Keratinocyte (primary cell): Measurements from ENCODE around the gene TMX3. TPM values are rescaled to one million over a fixed set of nuclear protein-coding genes. Genes with fewer than 3 reads are reported as not detected.

Experiments
- DNase-seq: peaks from one replicate; pipeline ENCODE4 v3.0.0-alpha.2; 2011; ENCODE audit warnings: low read depth, missing footprints, low spot score
- FAIRE-seq: peaks from 2 replicates; lab custom pipeline; 2011; peaks lifted over from hg19 to GRCh38; lab: Jason Lieb, UNC
- H2AFZ ChIP-seq: 2 replicates; pipeline ENCODE4 v1.6.0; 2012; ENCODE audit warnings: low read length, control low read depth, inconsistent platforms; ENCODE audit not compliant: control insufficient read depth
- H3K27ac ChIP-seq: 2 replicates; pipeline ENCODE4 v1.5.1; 2011; ENCODE audit warnings: low read length; ENCODE audit not compliant: control insufficient read depth, insufficient read depth
- H3K27me3 ChIP-seq: 3 replicates; pipeline ENCODE4 v1.6.0; 2011; ENCODE audit warnings: low read length; ENCODE audit not compliant: control insufficient read depth, insufficient read depth; ENCODE audit errors: extremely low read depth
- H3K36me3 ChIP-seq, 2 experiments: 2 replicates in 1 of 2; 3 replicates in 1 of 2; pipeline ENCODE4 v1.5.1; 2011; ENCODE audit warnings: low read length in 2 of 2, mild to moderate bottlenecking in 1 of 2; ENCODE audit not compliant: control insufficient read depth in 2 of 2, insufficient read depth in 2 of 2; ENCODE audit errors: extremely low read depth in 1 of 2
- H3K4me1 ChIP-seq: 3 replicates; pipeline ENCODE4 v1.5.1; 2011; ENCODE audit warnings: low read length; ENCODE audit not compliant: control insufficient read depth, insufficient read depth; ENCODE audit errors: extremely low read depth
- H3K4me2 ChIP-seq: 3 replicates; pipeline ENCODE4 v1.6.0; 2011; ENCODE audit warnings: low read depth, low read length; ENCODE audit not compliant: control insufficient read depth, insufficient read depth; ENCODE audit errors: extremely low read depth
- H3K4me3 ChIP-seq, 3 experiments: fragments of 200-600 bp in 1 of 3; sonication (generic) in 1 of 3; 2 replicates in 2 of 3; 3 replicates in 1 of 3; pipeline ENCODE4 v1.5.1; 2011 to 2016; ENCODE audit warnings: low read length in 3 of 3, mild to moderate bottlenecking in 3 of 3, control low read depth in 2 of 3, inconsistent platforms in 1 of 3, low read depth in 1 of 3, mixed read lengths in 1 of 3, mixed run types in 1 of 3, moderate library complexity in 1 of 3; ENCODE audit not compliant: control insufficient read depth in 2 of 3, insufficient read depth in 2 of 3; ENCODE audit errors: extremely low read depth in 1 of 3
- H3K79me2 ChIP-seq: 2 replicates; pipeline ENCODE4 v1.6.0; 2012; ENCODE audit warnings: low read length; ENCODE audit not compliant: control insufficient read depth, insufficient read depth
- H3K9ac ChIP-seq: 3 replicates; pipeline ENCODE4 v1.6.0; 2011; ENCODE audit warnings: low read length; ENCODE audit not compliant: control insufficient read depth, insufficient read depth; ENCODE audit errors: extremely low read depth
- H3K9me1 ChIP-seq: 3 replicates; pipeline ENCODE4 v1.6.0; 2011; ENCODE audit warnings: low read length; ENCODE audit not compliant: control insufficient read depth, insufficient read depth; ENCODE audit errors: extremely low read depth
- H3K9me3 ChIP-seq: 2 replicates; pipeline ENCODE4 v1.5.1; 2012; ENCODE audit warnings: low read depth, low read length; ENCODE audit not compliant: control insufficient read depth
- H4K20me1 ChIP-seq: 3 replicates; pipeline ENCODE4 v1.6.0; 2011; ENCODE audit warnings: low read length; ENCODE audit not compliant: control insufficient read depth, insufficient read depth; ENCODE audit errors: extremely low read depth
- EZH2 ChIP-seq: IDR thresholded peaks from one replicate; pipeline ENCODE4 v1.6.1; 2012; ENCODE audit warnings: inconsistent platforms, mild to moderate bottlenecking, low read length, moderate library complexity
- dilution Hi-C: fragments of 300-500 bp; cut with MboI; formaldehyde crosslinking; loops from one replicate; pipeline ENCODE4 v1.7.0; 2020; ENCODE audit warnings: low sequenced_read_pairs; ENCODE audit not compliant: extremely low pct_ligation_motif_present
- polyA plus RNA-seq, 5 experiments: library from polyadenylated mRNA; depleted of rRNA in 3 of 5; stranded (reverse) in 3 of 5; stranded (forward) in 1 of 5; unstranded in 1 of 5; fragments of >200 nt; gene quantifications; 1 replicate in 1 of 5; 2 replicates in 3 of 5; 3 replicates in 1 of 5; pipeline versions ENCODE4 v1.2.1 to v1.2.3, GENCODE V29; 2011 to 2012; ENCODE audit warnings: missing spikeins in 2 of 5, low read depth in 1 of 5, low replicate concordance in 1 of 5
- TF ChIP-seq, protein P1 (sequence below), 3 experiments: IDR thresholded peaks in 1 of 3; conservative IDR thresholded peaks in 1 of 3; optimal IDR thresholded peaks in 1 of 3; 2 replicates in 2 of 3; 3 replicates in 1 of 3; pipeline versions ENCODE3 to v1.5.1; 2011; ENCODE audit warnings: low read length in 3 of 3, mild to moderate bottlenecking in 3 of 3, moderate library complexity in 2 of 3, control low read depth in 1 of 3, inconsistent platforms in 1 of 3; ENCODE audit not compliant: insufficient read depth in 2 of 3; ENCODE audit errors: extremely low read depth in 1 of 3

Gene TMX3
- polyA plus RNA-seq, 1 donor (not counting 4 experiments of a cell fraction or from before 2014, with no cell fraction given): 55.5 TPM

DNA sequence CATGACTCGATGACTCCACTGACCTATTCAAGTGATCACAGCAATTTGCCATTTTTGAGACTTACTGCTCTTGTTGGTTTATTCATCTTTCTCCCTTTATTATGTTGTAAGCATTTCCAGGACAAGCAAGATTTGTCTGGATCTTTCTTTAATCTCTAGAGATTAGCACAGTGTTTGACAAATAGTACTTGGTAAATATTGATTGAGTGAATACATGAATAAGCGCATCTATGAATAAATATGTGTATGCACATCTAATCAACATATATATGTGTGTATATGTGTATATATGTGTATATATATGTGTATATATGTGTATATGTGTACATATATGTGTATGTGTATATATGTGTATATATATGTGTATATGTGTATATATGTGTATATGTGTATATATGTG, 7.3 kb downstream of the TMX3 start:
- Histone ChIP-seq H3K27ac (no peak overlapping the region), H2AFZ (no peak overlapping the region), H3K27me3 (no peaks in the 10 kb centered on the region), H3K4me3 (no peak overlapping the region), H3K9ac (no peak overlapping the region), H3K79me2 (peaks cover 34% of the 10 kb centered on the region), H3K9me3 (no peaks in the 10 kb centered on the region), H4K20me1 (no peaks in the 10 kb centered on the region), H3K4me2 (no peak overlapping the region), H3K36me3 (peaks cover 16% of the 10 kb centered on the region in 2 experiments), H3K4me1 (no peaks in the 10 kb centered on the region), H3K9me1 (no peaks in the 10 kb centered on the region)
- dilution Hi-C loops: no loop called here
- FAIRE-seq (no peak), DNase-seq (no peak)
- TF ChIP-seq EZH2: no peak
- TF ChIP-seq, protein P1, sequence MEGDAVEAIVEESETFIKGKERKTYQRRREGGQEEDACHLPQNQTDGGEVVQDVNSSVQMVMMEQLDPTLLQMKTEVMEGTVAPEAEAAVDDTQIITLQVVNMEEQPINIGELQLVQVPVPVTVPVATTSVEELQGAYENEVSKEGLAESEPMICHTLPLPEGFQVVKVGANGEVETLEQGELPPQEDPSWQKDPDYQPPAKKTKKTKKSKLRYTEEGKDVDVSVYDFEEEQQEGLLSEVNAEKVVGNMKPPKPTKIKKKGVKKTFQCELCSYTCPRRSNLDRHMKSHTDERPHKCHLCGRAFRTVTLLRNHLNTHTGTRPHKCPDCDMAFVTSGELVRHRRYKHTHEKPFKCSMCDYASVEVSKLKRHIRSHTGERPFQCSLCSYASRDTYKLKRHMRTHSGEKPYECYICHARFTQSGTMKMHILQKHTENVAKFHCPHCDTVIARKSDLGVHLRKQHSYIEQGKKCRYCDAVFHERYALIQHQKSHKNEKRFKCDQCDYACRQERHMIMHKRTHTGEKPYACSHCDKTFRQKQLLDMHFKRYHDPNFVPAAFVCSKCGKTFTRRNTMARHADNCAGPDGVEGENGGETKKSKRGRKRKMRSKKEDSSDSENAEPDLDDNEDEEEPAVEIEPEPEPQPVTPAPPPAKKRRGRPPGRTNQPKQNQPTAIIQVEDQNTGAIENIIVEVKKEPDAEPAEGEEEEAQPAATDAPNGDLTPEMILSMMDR (optimal IDR thresholded peaks at IDR 0.05 in 1 of 3, IDR thresholded peaks at IDR 0.05 in 1 of 3, conservative IDR thresholded peaks at IDR 0.05 in 1 of 3; ENCODE audit: extremely low read depth in 1 of 3, insufficient read depth in 2 of 3, low read length in 3 of 3): no peak

DNA sequence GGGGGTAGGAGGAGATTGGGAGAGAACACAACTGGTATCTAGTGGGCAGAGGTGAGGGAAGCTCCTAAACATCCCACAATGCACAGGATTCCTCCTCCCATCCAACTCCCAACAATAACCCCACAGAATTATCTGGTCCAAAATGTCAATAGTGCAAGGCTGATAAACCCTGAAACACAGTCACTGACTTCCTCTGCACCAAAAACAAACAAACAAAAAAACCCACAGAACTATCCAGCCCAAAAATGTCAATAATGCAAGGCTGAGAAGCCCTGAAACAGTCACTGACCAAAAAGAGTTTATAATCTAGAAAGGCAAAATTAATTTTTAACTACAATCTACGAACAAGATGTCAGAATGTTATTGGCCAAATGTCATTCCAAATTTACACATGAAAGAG, 9.8 kb downstream of the TMX3 start:
- Histone ChIP-seq H3K4me1 (no peaks in the 10 kb centered on the region), H3K4me2 (no peak overlapping the region), H3K27ac (no peak overlapping the region), H3K36me3 (peaks cover 5 to 6% of the 10 kb centered on the region in 2 experiments), H3K4me3 (no peak overlapping the region), H3K79me2 (peaks cover 28% of the 10 kb centered on the region), H3K9me3 (no peaks in the 10 kb centered on the region), H2AFZ (no peak overlapping the region), H3K27me3 (no peaks in the 10 kb centered on the region), H3K9ac (no peak overlapping the region), H3K9me1 (no peaks in the 10 kb centered on the region), H4K20me1 (no peaks in the 10 kb centered on the region)
- DNase-seq (no peak), FAIRE-seq (no peak)
- TF ChIP-seq, protein P1 (optimal IDR thresholded peaks at IDR 0.05 in 1 of 3, IDR thresholded peaks at IDR 0.05 in 1 of 3, conservative IDR thresholded peaks at IDR 0.05 in 1 of 3; ENCODE audit: extremely low read depth in 1 of 3, insufficient read depth in 2 of 3, low read length in 3 of 3): no peak
- TF ChIP-seq EZH2: no peak
- dilution Hi-C loops: no loop called here
